ENCODE measurements around the gene ZNF526.

Gene ZNF526

DNA sequence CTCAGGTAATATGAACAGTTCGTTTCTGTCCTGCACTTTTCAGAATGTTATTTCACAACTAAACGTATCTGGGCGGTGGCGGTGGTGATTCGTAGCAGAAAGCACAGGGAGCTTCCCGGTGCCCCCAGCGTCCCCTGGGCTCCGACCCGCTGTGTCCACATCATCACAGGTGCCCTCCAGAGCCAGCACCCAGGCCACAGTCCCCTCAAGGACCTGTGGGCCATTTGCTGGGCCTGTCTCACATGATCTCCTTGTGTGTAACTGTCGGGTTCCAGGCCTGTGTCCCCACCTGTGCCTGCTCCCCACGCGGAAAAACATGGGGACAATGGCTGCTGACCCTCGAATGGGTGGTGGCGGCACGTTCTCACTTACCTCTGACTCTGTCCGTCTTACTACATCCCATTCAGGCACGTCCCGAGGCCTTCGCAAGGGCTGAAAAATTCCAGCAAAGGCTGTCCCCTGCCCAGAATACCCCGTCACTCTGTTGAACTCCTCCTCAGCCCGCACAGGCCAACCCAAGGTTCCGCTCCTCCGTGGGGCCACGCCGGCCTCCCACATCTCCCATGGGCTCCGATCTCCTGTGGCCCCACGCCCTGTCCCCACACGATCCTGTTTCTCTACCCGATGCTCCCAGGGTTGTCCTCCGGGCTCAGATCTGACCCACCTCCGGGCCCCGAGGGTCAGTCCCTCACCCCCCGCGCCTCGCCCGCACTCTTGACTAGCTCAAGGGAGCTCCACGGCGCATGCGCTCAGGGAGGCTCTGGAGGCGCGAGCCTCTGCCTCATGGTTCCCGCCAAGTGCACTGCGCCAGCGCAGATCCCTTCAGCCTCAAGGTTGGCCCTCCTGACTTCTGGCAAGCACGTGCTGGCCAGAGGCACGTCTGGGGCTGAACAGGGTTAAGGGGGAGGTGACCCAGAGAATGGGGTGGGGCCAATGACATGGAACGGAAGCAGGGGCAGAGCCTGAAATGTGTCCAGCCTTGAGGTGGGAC, 23.8 kb upstream of the ZNF526 start:
- no peak for DNase-seq (ENCODE audit: low read depth)

- no peak for DNase-seq (ENCODE audit: low read depth)
These were observed 22.7 kb upstream of the ZNF526 start for GRCh38 chr19:42197375-42197817.

- DNase-seq (ENCODE audit: low read depth): no peak
These were observed 21.3 kb upstream of the ZNF526 start for GRCh38 chr19:42198676-42199439.

GRCh38 chr19:42199440-42200115, 20.5 kb upstream of the ZNF526 start:
- no peak for DNase-seq (ENCODE audit: low read depth)

- DNase-seq (ENCODE audit: low read depth): no peak
These were observed 19.9 kb upstream of the ZNF526 start for GRCh38 chr19:42200116-42200715.

- DNase-seq (ENCODE audit: low read depth): no peak
These were observed 18.4 kb upstream of the ZNF526 start for GRCh38 chr19:42201489-42202289.

DNA sequence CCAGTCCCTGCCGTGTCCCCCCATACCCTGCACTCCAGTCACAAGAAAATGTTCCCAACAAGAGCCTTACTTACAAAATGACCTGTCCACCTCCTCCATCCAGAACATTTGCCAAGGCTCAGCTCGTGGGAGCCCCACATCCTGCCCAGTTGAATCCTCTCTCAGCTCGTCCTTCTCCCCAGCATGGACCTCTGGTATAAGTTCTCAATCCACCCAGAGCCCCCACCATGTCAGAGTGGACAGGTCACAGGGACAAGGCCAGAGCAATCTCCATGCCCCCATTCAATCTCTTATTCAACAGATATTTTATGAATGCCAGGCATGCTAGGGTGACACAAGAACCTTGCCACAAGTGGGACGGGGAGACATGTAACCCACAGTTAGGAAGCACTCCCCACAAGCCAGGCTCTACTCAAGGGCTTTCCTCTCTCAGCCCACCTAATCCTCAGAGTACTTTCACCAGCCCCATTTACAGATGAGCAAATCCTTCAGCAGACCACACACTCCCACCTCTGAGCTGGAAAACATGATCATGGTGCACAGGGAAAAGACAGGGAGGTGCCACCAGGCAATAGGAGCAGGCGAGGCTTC, 17.7 kb upstream of the ZNF526 start:
- DNase-seq (ENCODE audit: low read depth): no peak

DNA sequence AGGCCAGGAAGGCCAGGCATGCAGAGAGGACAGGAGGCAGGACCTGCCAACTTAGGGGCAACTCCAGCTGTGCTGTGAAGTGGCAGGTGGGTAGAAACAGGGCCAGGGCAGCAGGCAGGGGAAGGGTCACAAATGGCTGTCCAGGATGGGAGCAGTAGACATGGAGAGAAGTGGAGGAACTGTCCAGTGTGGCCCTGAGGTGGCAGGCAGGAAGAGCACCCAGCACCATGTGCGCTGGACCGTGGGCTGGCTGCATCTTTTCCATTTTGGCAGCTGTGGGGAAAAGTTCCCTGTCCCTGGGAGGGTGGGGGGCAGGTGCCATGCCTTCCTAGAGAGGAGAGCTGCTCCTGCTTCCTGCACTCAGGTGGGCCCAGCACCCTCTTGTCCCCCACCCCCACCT, 16.4 kb upstream of the ZNF526 start:
- DNase-seq (ENCODE audit: low read depth): no peak

GRCh38 chr19:42204664-42205063, 15.4 kb upstream of the ZNF526 start:
- no peak for DNase-seq (ENCODE audit: low read depth)

DNA sequence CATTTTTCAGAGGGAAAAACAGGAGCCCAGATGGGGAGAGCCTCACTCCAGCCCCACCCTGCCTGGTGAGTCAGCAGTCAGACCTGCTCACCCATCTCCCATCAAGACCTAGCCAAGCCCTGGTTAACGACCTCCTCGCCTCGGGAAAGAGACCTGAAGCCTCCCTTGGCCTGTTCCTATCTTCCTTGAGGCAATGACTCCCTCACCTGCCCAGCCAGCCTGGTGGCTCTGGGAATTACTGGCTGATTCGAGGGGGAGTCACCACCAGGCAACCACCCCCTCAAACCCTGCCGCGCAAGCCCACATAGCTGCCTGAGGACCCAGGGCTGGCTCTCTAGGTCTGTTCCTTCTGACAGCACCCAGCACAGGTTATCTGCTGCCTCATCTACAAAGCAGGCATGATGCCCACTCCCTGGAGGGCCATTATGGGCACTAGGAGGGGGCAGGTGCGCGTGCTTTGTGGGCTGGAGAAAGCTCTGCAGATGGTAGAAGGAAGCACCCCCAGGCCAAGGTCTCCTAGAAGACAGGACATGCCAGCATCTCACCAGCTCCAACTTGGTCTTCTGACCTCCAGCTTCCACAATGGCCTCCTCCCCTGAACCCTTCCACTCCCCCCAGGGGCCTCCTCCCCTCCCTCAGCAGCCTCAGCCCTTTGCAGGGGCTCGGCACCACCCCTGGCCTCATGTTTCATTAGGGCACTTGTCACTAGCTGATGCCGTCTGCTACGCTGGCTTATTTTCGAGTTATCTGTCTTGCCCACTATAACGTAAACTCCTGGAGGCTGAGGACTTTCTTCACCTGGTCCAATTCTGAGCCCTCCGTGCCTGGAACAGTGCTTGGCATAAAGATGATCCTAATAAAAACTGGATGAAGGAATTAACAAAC, 13.0 kb upstream of the ZNF526 start:
- peak; percentile 83 for DNase-seq (ENCODE audit: low read depth)

GRCh38 chr19:42207767-42208271, 12.3 kb upstream of the ZNF526 start:
- DNase-seq (ENCODE audit: low read depth): peak; percentile 91

DNA sequence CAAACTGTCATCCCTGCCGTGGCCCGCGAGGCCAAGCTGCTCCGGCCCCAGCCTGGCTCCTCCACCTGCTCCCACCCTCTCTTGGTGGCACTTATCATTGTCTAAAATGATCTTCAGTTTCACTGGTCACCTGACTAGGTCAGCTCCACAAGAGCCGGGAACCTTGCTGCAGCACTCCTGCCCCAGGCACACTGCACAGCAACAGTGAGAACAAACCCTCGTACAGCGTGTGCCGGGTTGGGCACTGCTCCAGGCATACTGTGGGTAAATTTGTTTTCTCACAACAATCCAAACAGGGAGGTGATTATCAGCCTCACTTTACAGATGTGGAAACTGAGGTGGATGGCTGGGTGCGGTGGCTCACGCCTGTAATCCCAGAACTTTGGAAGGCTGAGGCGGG, 11.5 kb upstream of the ZNF526 start:
- no peak for DNase-seq (ENCODE audit: low read depth)

DNA sequence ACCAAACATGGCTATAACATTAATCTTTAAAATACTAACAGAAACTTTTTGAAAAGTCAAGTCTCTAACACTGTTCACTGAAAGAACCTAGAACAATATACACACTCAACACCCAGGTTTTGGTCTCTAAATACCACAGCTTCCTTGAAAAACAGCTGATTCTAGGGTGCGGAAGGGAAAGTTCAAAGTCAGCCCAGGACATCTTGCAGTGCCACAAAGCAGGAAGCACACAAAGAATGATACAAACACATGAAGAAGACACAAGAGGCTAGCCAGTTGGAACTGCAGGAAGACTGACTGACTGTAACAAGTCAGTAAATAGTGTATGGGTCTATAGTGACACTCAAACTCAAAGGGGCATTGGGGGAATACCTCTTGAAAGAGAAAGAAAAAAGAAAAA, 7.2 kb upstream of the ZNF526 start:
- DNase-seq (ENCODE audit: low read depth): no peak

GRCh38 chr19:42214810-42215485, 5.2 kb upstream of the ZNF526 start:
- no peak for DNase-seq (ENCODE audit: low read depth)

GRCh38 chr19:42216653-42217519, 3.2 kb upstream of the ZNF526 start:
- DNase-seq (ENCODE audit: low read depth): peak; percentile 58

DNA sequence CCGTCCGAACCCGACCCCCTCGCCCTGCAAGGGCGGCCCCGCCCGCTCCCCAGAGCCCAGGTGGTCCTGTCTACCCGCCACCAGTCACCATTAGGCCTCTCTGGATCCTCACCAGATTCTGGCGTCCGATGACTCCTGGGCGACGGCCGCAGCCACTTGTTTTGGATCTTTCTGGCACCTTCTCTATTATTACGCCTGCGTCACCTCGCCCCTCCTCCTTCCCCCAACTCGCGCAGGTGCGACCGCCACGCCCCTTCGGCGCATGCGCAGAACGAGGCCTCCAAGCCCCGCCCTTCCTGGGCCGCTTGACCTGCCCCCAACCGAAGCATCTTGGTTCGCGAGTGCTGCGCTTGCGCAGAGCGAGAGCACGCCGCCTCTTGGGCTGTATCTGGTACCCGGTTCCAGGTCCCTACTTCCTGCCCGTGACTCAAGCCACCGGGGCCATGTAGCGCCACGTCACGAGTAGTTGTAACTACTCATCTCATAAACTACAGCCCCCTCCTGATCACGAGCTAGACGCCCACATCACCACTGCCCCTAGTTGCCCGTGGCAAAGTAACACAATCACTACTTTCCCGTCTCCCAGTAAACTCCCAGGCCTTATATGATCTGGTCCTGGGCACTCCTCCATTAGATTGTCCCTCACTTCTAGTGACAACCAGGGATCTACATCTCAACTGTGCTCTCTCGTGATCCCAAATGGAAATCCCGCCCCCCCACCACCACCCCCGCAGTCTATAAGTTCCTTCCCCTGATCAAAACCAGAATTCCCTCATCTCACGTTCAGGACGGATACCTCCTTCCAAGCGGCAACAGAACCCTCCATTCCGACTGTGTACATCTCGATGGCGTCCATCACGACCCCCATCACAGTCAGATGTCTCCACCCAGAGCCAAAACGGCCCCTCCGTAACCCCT, 2.3 kb upstream of the ZNF526 start, which contains the start of gene DEDD2:
Gene DEDD2, minus strand, starts transcription at position 158 of the 918 bp plus-strand sequence. CDS start 670 bp downstream, outside the sequence.
- peak; percentile 99 for DNase-seq (ENCODE audit: low read depth)

DNA sequence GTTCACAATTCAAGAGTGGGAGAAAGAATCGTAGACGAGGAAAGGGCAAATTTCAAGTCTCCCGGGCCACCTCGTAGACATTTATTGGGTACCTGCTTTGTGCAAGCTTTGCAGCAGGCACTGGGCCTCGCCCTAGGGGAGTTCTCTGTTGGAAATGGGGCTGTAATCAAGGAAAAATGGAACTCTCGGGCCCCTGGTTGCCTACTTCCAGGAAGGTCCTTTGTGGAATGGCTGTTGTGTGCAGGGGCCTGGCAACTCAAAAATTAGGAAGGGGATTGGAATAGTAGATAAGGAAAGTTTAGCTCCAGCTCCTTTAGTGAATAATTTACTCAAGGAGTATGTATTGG, 612 bp downstream of the ZNF526 start:
- DNase-seq (ENCODE audit: low read depth): no peak

All from ELR (cell line).